ENCODE results near the gene DSTYK.

The DSTYK gene

GRCh38 chr1:205248793-205249601, 37.5 kb upstream of the DSTYK start:
- no peak for DNase-seq (ENCODE audit: low spot score)
- TF ChIP-seq CTCF (conservative IDR thresholded peaks at IDR 0.05; ENCODE audit: low read depth) = no peak
- ChIA-PET CTCF (no interaction called here), POLR2A (ENCODE audit: low non-redundant PET) (no interaction called here)
- H3K27ac ChIP-seq = no peak overlapping the region

GRCh38 chr1:205247130-205247921, 35.8 kb upstream of the DSTYK start:
- no peak for DNase-seq (ENCODE audit: low spot score)
- no peak for TF ChIP-seq CTCF (conservative IDR thresholded peaks at IDR 0.05; ENCODE audit: low read depth)
- no peak overlapping the region for H3K27ac ChIP-seq
- ChIA-PET POLR2A (ENCODE audit: low non-redundant PET) (no interaction called here), CTCF (interaction anchor here (0.6 to 6.5 kb wide), 8 partner anchors 8 to 253 kb away, joined by 3 to 53 read pairs (median 4); no protein-coding TSS in a partner anchor)

GRCh38 chr1:205246351-205247119, 35.0 kb upstream of the DSTYK start:
- ChIA-PET CTCF (interaction anchor here (0.6 to 6.5 kb wide), 6 partner anchors 9 to 270 kb away, joined by 3 to 53 read pairs (median 4); no protein-coding TSS in a partner anchor), POLR2A (ENCODE audit: low non-redundant PET) (interaction anchor here (0.7 kb wide), 1 partner anchor 13 kb away, joined by 3 read pairs; no protein-coding TSS in a partner anchor)
- no peak for TF ChIP-seq CTCF (conservative IDR thresholded peaks at IDR 0.05; ENCODE audit: low read depth)
- no peak overlapping the region for H3K27ac ChIP-seq
- DNase-seq (ENCODE audit: low spot score) = no peak

- POLR2A ChIA-PET (ENCODE audit: low non-redundant PET) = no interaction called here
- no peak for TF ChIP-seq CTCF (conservative IDR thresholded peaks at IDR 0.05; ENCODE audit: low read depth)
- H3K27ac ChIP-seq = no peak overlapping the region
- CTCF ChIA-PET = interaction anchor here (0.6 to 6.5 kb wide), 2 partner anchors 11 to 14 kb away, joined by 5 to 53 read pairs; no protein-coding TSS in a partner anchor
- DNase-seq (ENCODE audit: low spot score) = no peak
Measured at GRCh38 chr1:205245096-205245495, 33.6 kb upstream of the DSTYK start.

- ChIA-PET CTCF (interaction anchor here (0.6 to 6.5 kb wide), 3 partner anchors 11 to 392 kb away, joined by 3 to 53 read pairs (median 3); no protein-coding TSS in a partner anchor), POLR2A (ENCODE audit: low non-redundant PET) (no interaction called here)
- no peak for DNase-seq (ENCODE audit: low spot score)
- TF ChIP-seq CTCF (conservative IDR thresholded peaks at IDR 0.05; ENCODE audit: low read depth) = no peak
- H3K27ac ChIP-seq = no peak overlapping the region
Measured at GRCh38 chr1:205244384-205244783, 32.9 kb upstream of the DSTYK start.
